OCI-LY3 (cell line): ENCODE results near the gene PRPF39.

Experiments used
- H2AFZ ChIP-seq: fragments of 200-600, 300-600 bp; shearing (Covaris generic); 2 replicates; pipeline ENCODE4 v1.6.0; 2014; ENCODE audit warnings: antibody characterized with exemption, low read depth, low read length
- H3K27ac ChIP-seq: fragments of 200-600, 300-600 bp; sonication (generic); 2 replicates; pipeline ENCODE4 v1.5.1; 2014; ENCODE audit warnings: mild to moderate bottlenecking, low read length, moderate library complexity, mixed read lengths
- H3K27me3 ChIP-seq: fragments of 200-600, 300-600 bp; sonication (generic); 2 replicates; pipeline ENCODE4 v1.6.1; 2014; ENCODE audit warnings: low read depth, low read length, mixed read lengths
- H3K36me3 ChIP-seq: fragments of 200-600, 300-600 bp; sonication (generic); replicated peaks from 2 replicates; pipeline ENCODE3; 2014; ENCODE audit warnings: low read depth, low read length, mixed read lengths
- H3K4me1 ChIP-seq: fragments of 300-600, 200-600 bp; sonication (generic); 2 replicates; pipeline ENCODE4 v1.6.1; 2014; ENCODE audit warnings: low read length, mixed read lengths
- H3K4me2 ChIP-seq: fragments of 200-600, 300-600 bp; sonication (generic); 2 replicates; pipeline ENCODE4 v1.6.1; 2014; ENCODE audit warnings: low read length, mixed read lengths
- H3K4me3 ChIP-seq: fragments of 300-600, 200-600 bp; sonication (generic); 2 replicates; pipeline ENCODE4 v1.5.1; 2014; ENCODE audit warnings: antibody characterized with exemption, mild to moderate bottlenecking, low read length, moderate library complexity
- H3K79me2 ChIP-seq: fragments of 300-600, 200-600 bp; shearing (Covaris generic); 2 replicates; pipeline ENCODE4 v1.6.1; 2014; ENCODE audit warnings: mild to moderate bottlenecking, low read length, mixed read lengths
- H3K9ac ChIP-seq: fragments of 300-600, 200-600 bp; shearing (Covaris generic); 2 replicates; pipeline ENCODE4 v1.6.0; 2014; ENCODE audit warnings: mild to moderate bottlenecking, low read length, moderate library complexity
- H3K9me3 ChIP-seq: fragments of 200-600, 300-600 bp; shearing (Covaris generic); 2 replicates; pipeline ENCODE4 v1.6.1; 2014; ENCODE audit warnings: low read length, mixed read lengths; ENCODE audit not compliant: insufficient read depth
- H4K20me1 ChIP-seq: fragments of 200-600, 300-600 bp; sonication (generic); 2 replicates; pipeline ENCODE4 v1.6.1; 2016; ENCODE audit warnings: low read length, mixed read lengths; ENCODE audit not compliant: insufficient read depth
- CTCF ChIP-seq: fragments of 200-600, 300-600 bp; sonication (generic); IDR thresholded peaks from 2 replicates; pipeline ENCODE4 v1.5.1; 2014; ENCODE audit warnings: antibody characterized with exemption, low read length, low read depth
- EZH2phosphoT487 ChIP-seq: fragments of 200-600 bp; shearing (Covaris generic); IDR thresholded peaks from 2 replicates; pipeline ENCODE4 v1.6.1; 2018; ENCODE audit warnings: antibody characterized with exemption, mixed run types, low read depth

PRPF39 gene

GRCh38 chr14:45060551-45060950 lies 23.4 kb upstream of the PRPF39 start:
- H3K79me2 ChIP-seq = no peaks in the 10 kb centered on the region
- TF ChIP-seq CTCF (no peak), EZH2phosphoT487 (no peak)

GRCh38 chr14:45065540-45065939 lies 18.4 kb upstream of the PRPF39 start:
- no peak overlapping the region for H3K27ac ChIP-seq
- no peak overlapping the region for H2AFZ ChIP-seq
- H3K9ac ChIP-seq = no peak overlapping the region
- H3K79me2 ChIP-seq = no peaks in the 10 kb centered on the region
- no peaks in the 10 kb centered on the region for H4K20me1 ChIP-seq
- H3K4me1 ChIP-seq = no peaks in the 10 kb centered on the region
- H3K27me3 ChIP-seq = no peaks in the 10 kb centered on the region
- H3K9me3 ChIP-seq = no peaks in the 10 kb centered on the region
- H3K4me2 ChIP-seq = no peak overlapping the region
- H3K36me3 ChIP-seq = no peaks in the 10 kb centered on the region
- no peak overlapping the region for H3K4me3 ChIP-seq
- TF ChIP-seq CTCF (no peak), EZH2phosphoT487 (no peak)

More at GRCh38 chr14:45060551-45060950, 23.4 kb upstream of the PRPF39 start:
- no peak overlapping the region for H3K9ac ChIP-seq
- no peak overlapping the region for H3K4me3 ChIP-seq
- H3K27me3 ChIP-seq = no peaks in the 10 kb centered on the region
- H3K27ac ChIP-seq = no peak overlapping the region
- H3K4me2 ChIP-seq = no peak overlapping the region
- no peak overlapping the region for H2AFZ ChIP-seq
- H3K9me3 ChIP-seq = no peaks in the 10 kb centered on the region
- no peaks in the 10 kb centered on the region for H3K4me1 ChIP-seq
- no peaks in the 10 kb centered on the region for H4K20me1 ChIP-seq
- H3K36me3 ChIP-seq = no peaks in the 10 kb centered on the region

- no peak for TF ChIP-seq EZH2phosphoT487
- no peak for TF ChIP-seq CTCF
- H3K9me3 ChIP-seq = no peaks in the 10 kb centered on the region
- no peak overlapping the region for H3K4me2 ChIP-seq
Measured at GRCh38 chr14:45065956-45066355, 18.0 kb upstream of the PRPF39 start.

GRCh38 chr14:45066667-45067066 lies 17.2 kb upstream of the PRPF39 start:
- TF ChIP-seq EZH2phosphoT487 (no peak), CTCF (no peak)
- no peak overlapping the region for H2AFZ ChIP-seq

More at GRCh38 chr14:45065956-45066355, 18.0 kb upstream of the PRPF39 start:
- no peaks in the 10 kb centered on the region for H4K20me1 ChIP-seq
- no peaks in the 10 kb centered on the region for H3K36me3 ChIP-seq
- no peak overlapping the region for H3K27ac ChIP-seq
- no peaks in the 10 kb centered on the region for H3K27me3 ChIP-seq
- no peaks in the 10 kb centered on the region for H3K79me2 ChIP-seq
- H3K9ac ChIP-seq = no peak overlapping the region
- no peaks in the 10 kb centered on the region for H3K4me1 ChIP-seq
- H3K4me3 ChIP-seq = no peak overlapping the region
- no peak overlapping the region for H2AFZ ChIP-seq

More at GRCh38 chr14:45066667-45067066, 17.2 kb upstream of the PRPF39 start:
- Histone ChIP-seq H3K27ac (no peak overlapping the region), H3K4me2 (no peak overlapping the region), H3K79me2 (no peaks in the 10 kb centered on the region), H3K27me3 (no peaks in the 10 kb centered on the region), H4K20me1 (no peaks in the 10 kb centered on the region), H3K4me1 (no peaks in the 10 kb centered on the region), H3K9ac (no peak overlapping the region), H3K4me3 (no peak overlapping the region), H3K36me3 (no peaks in the 10 kb centered on the region), H3K9me3 (no peaks in the 10 kb centered on the region)
